Stimulated activated naive CD4-positive, alpha-beta T cell treated with Interleukin-2 at 50 U/mL for 16 hours (primary cell): ENCODE measurements around the gene GNPTAB.

Source experiments
- DNase-seq: peaks from one replicate; lab custom pipeline; 2025; lab: John Stamatoyannopoulos, UW

Gene GNPTAB

GRCh38 chr12:101772012-101772775 lies 58.6 kb downstream of the GNPTAB start:
- no peak for DNase-seq

GRCh38 chr12:101769865-101770264 lies 60.9 kb downstream of the GNPTAB start:
- DNase-seq: no peak

- no peak for DNase-seq
Measured at GRCh38 chr12:101768781-101769180, 62.0 kb downstream of the GNPTAB start.

GRCh38 chr12:101767537-101767936 lies 63.2 kb downstream of the GNPTAB start:
- DNase-seq: no peak

GRCh38 chr12:101764051-101764792 lies 66.5 kb downstream of the GNPTAB start:
- no peak for DNase-seq

GRCh38 chr12:101763246-101763931 lies 67.4 kb downstream of the GNPTAB start:
- DNase-seq: no peak

GRCh38 chr12:101761781-101762180 lies 69.0 kb downstream of the GNPTAB start:
- DNase-seq: no peak

GRCh38 chr12:101761350-101761749 lies 69.4 kb downstream of the GNPTAB start:
- no peak for DNase-seq

- no peak for DNase-seq
Measured at GRCh38 chr12:101759396-101760047, 71.2 kb downstream of the GNPTAB start.

- no peak for DNase-seq
Measured at GRCh38 chr12:101750152-101750551, 80.6 kb downstream of the GNPTAB start.

- no peak for DNase-seq
Measured at GRCh38 chr12:101749657-101750056, 81.1 kb downstream of the GNPTAB start.

GRCh38 chr12:101748907-101749306 lies 81.9 kb downstream of the GNPTAB start:
- no peak for DNase-seq

GRCh38 chr12:101747697-101748096 lies 83.1 kb downstream of the GNPTAB start:
- no peak for DNase-seq

GRCh38 chr12:101746661-101747060 lies 84.1 kb downstream of the GNPTAB start:
- no peak for DNase-seq

- DNase-seq: no peak
Measured at GRCh38 chr12:101746196-101746595, 84.6 kb downstream of the GNPTAB start.

- no peak for DNase-seq
Measured at GRCh38 chr12:101745481-101745880, 85.3 kb downstream of the GNPTAB start.

GRCh38 chr12:101743724-101744472 lies 86.9 kb downstream of the GNPTAB start:
- no peak for DNase-seq

- no peak for DNase-seq
Measured at GRCh38 chr12:101743242-101743641, 87.5 kb downstream of the GNPTAB start.

- DNase-seq: no peak
Measured at GRCh38 chr12:101740980-101741379, 89.8 kb downstream of the GNPTAB start.

GRCh38 chr12:101740566-101740965 lies 90.2 kb downstream of the GNPTAB start:
- DNase-seq: no peak

GRCh38 chr12:101738920-101739665 lies 91.7 kb downstream of the GNPTAB start, which contains the start of gene SYCP3:
Gene SYCP3 (minus strand): TSS chr12:101739462. CDS start chr12:101737935, 1,527 bp downstream.
- no peak for DNase-seq
